ENCODE data around the gene MID1IP1.
A peak's percentile ranks its signal among the peaks of the same experiment; 100 is the strongest.

Gene MID1IP1

DNA sequence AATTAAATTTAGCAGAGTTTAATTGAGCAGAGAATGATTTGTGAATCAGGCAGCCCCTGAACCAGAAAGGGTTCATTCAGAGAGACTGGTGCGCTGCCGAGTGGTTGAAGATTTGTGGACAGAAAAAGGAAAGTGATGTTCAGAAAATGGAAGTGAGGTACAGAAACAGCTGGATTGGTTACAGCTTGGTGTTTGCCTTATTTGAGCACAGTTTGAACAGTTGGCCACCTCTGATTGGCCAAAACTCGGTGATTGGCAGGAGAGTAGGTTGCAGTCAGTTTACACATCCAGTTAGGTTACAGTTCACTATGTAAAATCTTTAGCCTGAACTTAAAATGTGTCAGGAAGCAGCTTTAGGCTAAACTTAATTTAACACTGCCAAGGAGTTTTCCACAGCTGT, 14.9 kb downstream of the MID1IP1 start:
- no peak for DNase-seq (ENCODE audit: low spot score)

- DNase-seq (ENCODE audit: low spot score) = peak; percentile 41
Measured at GRCh38 chrX:38817004-38817703, 15.9 kb downstream of the MID1IP1 start.

DNA sequence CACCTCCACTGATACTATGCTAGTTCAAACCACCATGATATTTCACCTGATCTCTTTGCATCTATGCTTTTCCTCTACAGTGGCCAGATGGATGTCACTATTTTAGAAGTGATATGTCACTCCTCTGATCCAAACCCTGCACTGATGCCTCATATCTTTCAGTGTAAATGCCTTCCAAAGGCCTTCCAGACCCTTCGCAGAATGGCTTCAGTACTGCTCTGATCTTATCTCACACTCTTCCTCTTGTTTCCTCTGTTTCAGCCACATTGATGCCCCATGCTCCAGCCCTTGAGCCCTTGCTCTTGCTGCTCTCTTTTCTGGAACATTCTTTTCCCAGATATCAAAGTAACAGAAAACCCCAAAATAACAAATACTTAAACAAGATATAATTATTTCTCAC, 17.9 kb downstream of the MID1IP1 start:
- DNase-seq (ENCODE audit: low spot score) = no peak

GRCh38 chrX:38819709-38820108, 18.4 kb downstream of the MID1IP1 start:
- DNase-seq (ENCODE audit: low spot score) = no peak

GRCh38 chrX:38820751-38821150, 19.5 kb downstream of the MID1IP1 start:
- DNase-seq (ENCODE audit: low spot score) = no peak

DNA sequence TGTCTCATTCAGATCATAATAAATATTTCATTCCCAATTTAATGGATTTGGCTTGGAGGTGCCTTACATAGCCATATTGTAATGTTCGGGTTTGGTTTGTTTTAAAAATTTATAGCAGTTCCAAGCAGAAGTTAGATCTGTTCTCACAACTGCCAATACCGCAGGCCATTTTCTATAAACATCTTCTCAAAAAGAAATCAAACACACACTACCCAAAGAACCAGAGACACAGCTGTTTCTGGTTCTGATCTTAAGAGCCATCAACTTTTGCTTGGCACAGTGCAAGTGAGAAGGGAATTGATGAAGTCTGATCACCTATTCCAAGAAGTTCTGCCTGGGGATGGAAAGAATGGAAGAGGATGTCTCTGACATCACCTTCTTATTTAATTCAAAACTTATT, 22.9 kb downstream of the MID1IP1 start:
- no peak for DNase-seq (ENCODE audit: low spot score)

DNA sequence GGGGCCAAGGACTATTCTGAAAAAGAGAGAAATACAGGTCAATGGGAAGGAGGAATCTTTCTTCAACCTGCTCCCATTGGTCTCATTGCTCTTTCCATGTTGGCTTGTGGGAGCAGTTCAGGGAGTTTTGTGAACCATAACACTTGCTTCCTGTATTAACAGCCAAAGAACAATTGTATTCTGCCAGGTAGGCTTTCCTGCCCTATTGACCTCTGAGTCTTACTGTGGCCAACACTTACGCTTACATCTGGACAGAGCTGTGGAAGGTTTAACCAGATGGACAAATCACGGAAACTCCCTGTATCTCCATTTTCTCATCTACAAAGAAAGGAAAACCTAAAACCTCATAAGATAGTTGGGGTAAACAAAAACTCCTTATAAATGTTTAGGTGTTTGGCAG, 30.7 kb downstream of the MID1IP1 start:
- DNase-seq (ENCODE audit: low spot score) = no peak

DNA sequence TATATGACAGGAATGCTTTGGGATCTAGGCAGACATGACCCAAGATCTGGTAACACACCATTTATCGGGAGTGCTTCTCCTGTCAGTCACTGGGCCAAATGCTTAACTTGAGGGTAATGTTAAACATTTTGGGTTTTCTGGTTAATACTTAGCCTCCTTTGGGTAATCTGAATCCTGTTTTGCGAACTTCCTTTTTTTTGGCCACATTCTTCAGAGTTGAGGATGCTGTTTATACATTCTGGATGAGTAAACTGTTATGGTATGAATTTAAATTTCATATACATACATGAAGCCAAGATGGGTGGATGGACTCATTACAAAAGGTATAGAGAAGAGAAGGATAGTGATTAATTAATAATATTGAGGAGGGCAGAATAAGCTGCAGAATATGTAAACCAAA, 36.1 kb downstream of the MID1IP1 start:
- DNase-seq (ENCODE audit: low spot score) = no peak

- no peak for DNase-seq (ENCODE audit: low spot score)
Measured at GRCh38 chrX:38839277-38839676, 38.0 kb downstream of the MID1IP1 start.

- DNase-seq (ENCODE audit: low spot score) = no peak
Measured at GRCh38 chrX:38839944-38840343, 38.7 kb downstream of the MID1IP1 start.

GRCh38 chrX:38841750-38842149, 40.5 kb downstream of the MID1IP1 start:
- DNase-seq (ENCODE audit: low spot score) = no peak

- no peak for DNase-seq (ENCODE audit: low spot score)
Measured at GRCh38 chrX:38845426-38845825, 44.2 kb downstream of the MID1IP1 start.

- DNase-seq (ENCODE audit: low spot score) = no peak
Measured at GRCh38 chrX:38847206-38847902, 46.1 kb downstream of the MID1IP1 start.

DNA sequence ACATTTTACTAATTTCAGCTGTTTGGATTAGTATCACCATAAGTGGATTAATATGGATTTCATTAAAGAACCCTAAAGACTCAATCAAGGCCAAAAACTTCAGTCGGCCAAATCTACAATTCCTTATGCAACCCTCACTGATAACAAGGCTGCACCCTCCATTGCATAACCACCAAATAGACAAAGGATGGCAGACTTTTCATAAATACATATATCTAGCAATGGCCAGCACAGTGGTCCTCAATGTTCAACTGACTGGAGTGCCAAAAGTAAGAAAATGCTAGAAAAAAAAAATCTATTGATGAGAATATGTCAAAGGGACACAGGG, 46.6 kb downstream of the MID1IP1 start:
- DNase-seq (ENCODE audit: low spot score) = no peak

DNA sequence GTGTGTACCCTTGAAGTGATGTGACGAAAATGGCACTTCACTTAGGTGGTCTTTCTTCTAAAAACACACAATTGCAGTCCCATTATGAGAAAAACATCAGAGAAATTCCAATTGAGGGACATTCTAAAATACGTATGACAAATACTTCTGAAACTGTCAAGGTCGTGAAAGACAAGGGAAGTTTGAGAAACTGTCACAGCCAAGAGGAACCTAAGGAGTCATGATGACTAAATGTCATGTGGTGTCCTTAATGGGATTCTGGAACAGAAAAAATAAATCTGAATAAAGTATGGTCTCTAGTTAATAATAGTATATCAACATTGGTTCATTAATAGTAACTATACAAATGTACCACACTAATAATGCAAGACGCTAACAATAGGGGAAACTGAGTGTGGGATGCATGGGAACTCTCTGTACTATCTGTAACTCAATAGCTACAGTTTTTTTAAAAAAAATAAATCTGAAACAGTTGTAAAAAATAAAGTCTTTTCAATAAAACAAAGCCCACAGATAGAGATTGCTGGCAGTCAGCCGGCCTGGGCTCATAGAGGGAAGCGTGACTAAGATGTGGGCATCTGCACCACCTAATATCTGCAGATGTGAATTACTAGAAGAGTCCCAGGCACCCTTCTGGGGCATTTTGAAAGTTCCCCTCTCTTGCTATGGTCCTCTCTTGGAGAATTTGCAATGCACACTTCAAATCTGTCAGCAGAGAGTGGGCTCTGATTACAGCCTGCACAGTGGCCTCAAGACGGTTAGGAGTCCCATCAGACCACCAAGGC, 47.6 kb downstream of the MID1IP1 start:
- DNase-seq (ENCODE audit: low spot score) = no peak

DNA sequence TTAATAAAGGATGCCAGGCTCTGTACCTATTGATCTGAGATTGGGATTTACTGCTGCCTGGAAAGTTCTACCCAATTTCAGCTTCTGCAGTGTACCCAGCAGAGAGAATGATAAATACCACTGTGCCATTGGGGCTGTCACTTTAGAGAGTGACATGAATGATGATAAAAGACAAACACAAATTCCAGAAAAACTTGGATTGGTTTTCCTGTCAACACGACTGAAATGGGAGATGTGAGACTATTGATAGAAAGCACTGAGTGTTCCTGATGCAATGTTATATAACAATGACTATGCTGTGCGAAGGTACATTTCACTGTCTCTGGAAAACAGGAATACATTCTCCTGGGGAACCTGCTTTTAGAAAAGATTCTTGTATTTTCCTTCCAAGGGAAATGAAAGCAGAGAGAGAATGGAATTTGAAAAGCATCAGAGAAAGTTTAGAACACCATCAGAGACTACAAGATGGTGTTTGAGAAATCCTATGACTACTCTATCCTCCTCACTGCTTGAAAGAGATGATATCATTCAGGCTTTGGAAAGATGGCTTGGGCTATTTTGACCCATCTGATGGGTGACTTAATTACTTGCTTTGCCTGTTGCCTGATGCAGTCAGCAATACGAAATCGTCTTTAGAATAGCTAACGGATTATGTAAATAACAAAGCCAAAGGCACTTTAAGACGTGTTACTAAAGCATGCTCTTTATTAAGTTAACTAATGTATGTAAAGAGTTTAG, 49.7 kb downstream of the MID1IP1 start:
- no peak for DNase-seq (ENCODE audit: low spot score)

GRCh38 chrX:38854305-38854704, 53.0 kb downstream of the MID1IP1 start:
- no peak for DNase-seq (ENCODE audit: low spot score)

Measured in iPS-NIHi11 (cell line).